Prostate gland (tissue), 2 donors: ENCODE data around the gene WBP2NL. TPM values are rescaled to one million over a fixed set of nuclear protein-coding genes. Genes with fewer than 3 reads are reported as not detected.
"Not testable (repeated sequence)": the region's sequence is repeated elsewhere in the genome, so short reads cannot be mapped to it uniquely, and the experiment has no call there.

Experiments
- DNase-seq: peaks from one replicate; pipeline ENCODE4 v3.0.0-alpha.2; 2019; ENCODE audit warnings: low spot score
- H3K27ac ChIP-seq, 2 donors: fragments of 200-600 bp; sonication (generic); 2 replicates each; pipeline ENCODE4 v1.5.1; 2017 to 2019
- H3K27me3 ChIP-seq: fragments of 200-600 bp; sonication (generic); replicated peaks from 2 replicates; pipeline ENCODE4 v1.5.1; 2019; ENCODE audit not compliant: insufficient read depth
- H3K36me3 ChIP-seq, 2 donors: fragments of 200-600 bp; sonication (generic); 1 replicate in 1 of 2; 2 replicates in 1 of 2; pipeline versions ENCODE4 v1.5.1 to v1.8.1; 2017 to 2019
- H3K4me1 ChIP-seq: fragments of 200-600 bp; sonication (generic); replicated peaks from 2 replicates; pipeline ENCODE4 v1.5.1; 2019
- H3K4me3 ChIP-seq, 2 donors: fragments of 200-600 bp; sonication (generic); 2 replicates each; pipeline ENCODE4 v1.5.1; 2017 to 2019
- H3K9me3 ChIP-seq: fragments of 200-600 bp; sonication (generic); 2 replicates; pipeline ENCODE4 v1.5.1; 2017
- CTCF ChIP-seq, 4 experiments: fragments of 200-600 bp in 2 of 4; fragments of 450-650 bp in 2 of 4; sonication (generic) in 2 of 4; IDR thresholded peaks; 1 replicate in 3 of 4; 2 replicates in 1 of 4; pipeline ENCODE4 v1.5.1; 2016 to 2019; ENCODE audit warnings: antibody characterized with exemption in 4 of 4, mild to moderate bottlenecking in 2 of 4, moderate library complexity in 2 of 4
- POLR2A ChIP-seq: fragments of 450-650 bp; IDR thresholded peaks from one replicate; pipeline ENCODE4 v1.6.1; 2016; ENCODE audit warnings: antibody characterized with exemption, mild to moderate bottlenecking
- POLR2AphosphoS5 ChIP-seq: sonication (generic); formaldehyde crosslinking; IDR thresholded peaks from one replicate; pipeline ENCODE4 v1.6.1; 2017; ENCODE audit warnings: antibody characterized with exemption
- WGBS: methylation state at CpG from one replicate; pipeline ENCODE4 v1.1.5; 2018; 5-methylcytosine and 5-hydroxymethylcytosine counted together
- intact Hi-C: fragments of 100-400 bp; cut with DNase I; formaldehyde crosslinking; loops from one replicate; pipeline ENCODE4 v1.14.2; 2022
- total RNA-seq, 2 donors: library from RNA; depleted of rRNA; stranded (reverse); fragments of >200 nt; gene quantifications; one replicate each; pipeline ENCODE4 v1.1.0, GENCODE V29; 2016

WBP2NL gene
- total RNA-seq, result 10 to 100 TPM in 1 of 2 donors, 1 to 10 TPM in 1; 1.6 to 12.7 TPM

GRCh38 chr22:41998361-41999261 is at the start of gene WBP2NL:
Gene WBP2NL, plus strand, starts transcription at chr22:41998788. Its CDS starts 31 bp downstream, at chr22:41998819.
- peak; percentile 91 for TF ChIP-seq POLR2AphosphoS5
- no peak for TF ChIP-seq POLR2A
- peak within 1 kb of the TSS; percentile 50 to 81 for H3K27ac ChIP-seq
- H3K4me3 ChIP-seq, result peak within 1 kb of the TSS; percentile 34 to 44
- no peaks in the 10 kb centered on the region for H3K36me3 ChIP-seq
- H3K4me1 ChIP-seq, result peaks cover 8% of the 10 kb centered on the region
- peak; percentile 87 for DNase-seq
- H3K27me3 ChIP-seq, result no peaks in the 10 kb centered on the region
- 38% methylated on average over 64 of the region's 71 CpGs for WGBS
- intact Hi-C loops, result no loop called here
- H3K9me3 ChIP-seq, result no peaks in the 10 kb centered on the region

- 90% methylated on average over 8 of the region's 8 CpGs for WGBS
- DNase-seq, H3K27me3 ChIP-seq, H3K4me3 ChIP-seq, H3K27ac ChIP-seq, H3K36me3 ChIP-seq, intact Hi-C loops, H3K9me3 ChIP-seq, H3K4me1 ChIP-seq: not testable (repeated sequence)
Observed at GRCh38 chr22:41948928-41949296, 49.7 kb upstream of the WBP2NL start.

GRCh38 chr22:41949297-41949965 is 49.2 kb upstream of the WBP2NL start:
- DNase-seq, result no peak
- no peak overlapping the region for H3K4me3 ChIP-seq
- intact Hi-C loops, result no loop called here
- H3K27ac ChIP-seq, result no peak overlapping the region
- TF ChIP-seq POLR2A (no peak), POLR2AphosphoS5 (no peak), CTCF (IDR thresholded peaks at IDR 0.05) (no peak)
- H3K4me1 ChIP-seq, result peaks cover 5% of the 10 kb centered on the region
- H3K9me3 ChIP-seq, result no peaks in the 10 kb centered on the region
- no peaks in the 10 kb centered on the region for H3K27me3 ChIP-seq
- no peaks in the 10 kb centered on the region for H3K36me3 ChIP-seq
- WGBS, result 92% methylated on average over 7 of the region's 7 CpGs

- H3K4me3 ChIP-seq, result no peak within 1 kb of the TSS
- H3K36me3 ChIP-seq, result no peaks in the 10 kb centered on the region
- TF ChIP-seq POLR2AphosphoS5 (no peak), CTCF (IDR thresholded peaks at IDR 0.05) (no peak), POLR2A (no peak)
- H3K4me1 ChIP-seq, result no peaks in the 10 kb centered on the region
- H3K9me3 ChIP-seq, result no peaks in the 10 kb centered on the region
- DNase-seq, result no peak
- WGBS, result 62% methylated on average over 16 of the region's 16 CpGs
- no peaks in the 10 kb centered on the region for H3K27me3 ChIP-seq
- no peak within 1 kb of the TSS for H3K27ac ChIP-seq
- intact Hi-C loops, result no loop called here
Observed at GRCh38 chr22:41951898-41952474, 46.6 kb upstream of the WBP2NL start, which contains the start of gene SMIM45. Gene SMIM45, plus strand, starts transcription at chr22:41952150.

- no peaks in the 10 kb centered on the region for H3K36me3 ChIP-seq
- H3K9me3 ChIP-seq, result no peaks in the 10 kb centered on the region
- no peak overlapping the region for H3K27ac ChIP-seq
- TF ChIP-seq POLR2AphosphoS5 (no peak), CTCF (IDR thresholded peaks at IDR 0.05) (no peak), POLR2A (no peak)
- no peak overlapping the region for H3K4me3 ChIP-seq
- no peak for DNase-seq
- intact Hi-C loops, result no loop called here
- whole genome bisulfite sequencing, result 94% methylated on average over 2 of the region's 2 CpGs
- no peaks in the 10 kb centered on the region for H3K4me1 ChIP-seq
- H3K27me3 ChIP-seq, result no peaks in the 10 kb centered on the region
Observed at GRCh38 chr22:41952713-41953112, 45.9 kb upstream of the WBP2NL start.
